HEK293 (cell line): ENCODE data around the gene SPOCK1.

Source experiments
- CTCF ChIA-PET: fragments of 350-600 bp; formaldehyde crosslinking; extraction: SDS; loops from one replicate; lab custom pipeline; 2021; ENCODE audit warnings: antibody characterized with exemption; lab: Yijun Ruan, JAX
- POLR2A ChIA-PET: fragments of 300-600 bp; formaldehyde crosslinking; extraction: SDS; loops from one replicate; lab custom pipeline; 2020; ENCODE audit warnings: antibody characterized with exemption, inconsistent platforms; lab: Yijun Ruan, JAX
- H3K27ac ChIP-seq: fragments of 200-500 bp; sonication (Bioruptor generic); 2 replicates; pipeline ENCODE4 v1.5.1; 2014; ENCODE audit warnings: low read depth, low read length, control low read depth, inconsistent platforms; ENCODE audit errors: extremely low read depth
- H3K36me3 ChIP-seq, 2 experiments: fragments of 200-500 bp in 1 of 2; sonication (Bioruptor generic) in 1 of 2; 1 replicate in 1 of 2; 2 replicates in 1 of 2; pipeline ENCODE4 v1.5.1; 2014 to 2017; ENCODE audit warnings: inconsistent platforms in 2 of 2, low read length in 2 of 2; ENCODE audit not compliant: control insufficient read depth in 2 of 2, insufficient read depth in 1 of 2
- H3K4me1 ChIP-seq: fragments of 200-500 bp; sonication (Bioruptor generic); 2 replicates; pipeline ENCODE4 v1.5.1; 2014; ENCODE audit warnings: mild to moderate bottlenecking, low read length, inconsistent platforms; ENCODE audit not compliant: control insufficient read depth, insufficient read depth
- H3K4me3 ChIP-seq: 2 replicates; pipeline ENCODE4 v1.5.1; 2011; ENCODE audit warnings: low read depth, mild to moderate bottlenecking, control low read depth, low read length, moderate library complexity
- H3K9me3 ChIP-seq: fragments of 200-500 bp; sonication (Bioruptor generic); 2 replicates; pipeline ENCODE4 v1.5.1; 2014; ENCODE audit warnings: low read depth, low read length, inconsistent platforms; ENCODE audit not compliant: control insufficient read depth, insufficient read depth
- ATF2 ChIP-seq: fragments of 450-650 bp; formaldehyde crosslinking; IDR thresholded peaks from 2 replicates; pipeline ENCODE4 v1.5.1; 2016; ENCODE audit warnings: missing biosample characterization, missing genetic modification characterization, low read depth
- KLF9 ChIP-seq: fragments of 450-650 bp; formaldehyde crosslinking; IDR thresholded peaks from 2 replicates; pipeline ENCODE4 v1.5.1; 2016; ENCODE audit warnings: missing biosample characterization, missing genetic modification characterization, low read depth
- SP2 ChIP-seq: fragments of 450-650 bp; formaldehyde crosslinking; IDR thresholded peaks from 2 replicates; pipeline ENCODE4 v1.5.1; 2016; ENCODE audit warnings: missing biosample characterization, missing genetic modification characterization
- ZBTB17 ChIP-seq: fragments of 450-650 bp; formaldehyde crosslinking; IDR thresholded peaks from 2 replicates; pipeline ENCODE4 v1.5.1; 2016; ENCODE audit warnings: missing biosample characterization, missing genetic modification characterization
- ZBTB49 ChIP-seq: fragments of 450-650 bp; formaldehyde crosslinking; IDR thresholded peaks from 2 replicates; pipeline ENCODE4 v1.5.1; 2016; ENCODE audit warnings: missing biosample characterization, missing genetic modification characterization, low read depth
- ZNF175 ChIP-seq: fragments of 450-650 bp; formaldehyde crosslinking; IDR thresholded peaks from 2 replicates; pipeline ENCODE4 v1.5.1; 2016; ENCODE audit warnings: missing biosample characterization, missing genetic modification characterization
- ZNF23 ChIP-seq: fragments of 450-650 bp; formaldehyde crosslinking; IDR thresholded peaks from 2 replicates; pipeline ENCODE4 v1.5.1; 2016; ENCODE audit warnings: missing biosample characterization, missing genetic modification characterization, borderline replicate concordance
- ZNF248 ChIP-seq: fragments of 450-650 bp; formaldehyde crosslinking; IDR thresholded peaks from 2 replicates; pipeline ENCODE4 v1.5.1; 2017; ENCODE audit warnings: missing biosample characterization, missing genetic modification characterization
- ZNF280D ChIP-seq: fragments of 450-650 bp; formaldehyde crosslinking; IDR thresholded peaks from 2 replicates; pipeline ENCODE4 v1.5.1; 2016; ENCODE audit warnings: missing biosample characterization, missing genetic modification characterization
- ZNF292 ChIP-seq: fragments of 450-650 bp; formaldehyde crosslinking; IDR thresholded peaks from 2 replicates; pipeline ENCODE4 v1.5.1; 2016; ENCODE audit warnings: low read depth, missing biosample characterization, missing genetic modification characterization, borderline replicate concordance
- ZNF324 ChIP-seq: fragments of 450-650 bp; formaldehyde crosslinking; IDR thresholded peaks from 2 replicates; pipeline ENCODE4 v1.5.1; 2016; ENCODE audit warnings: missing biosample characterization, missing genetic modification characterization
- ZNF350 ChIP-seq: fragments of 450-650 bp; formaldehyde crosslinking; IDR thresholded peaks from 2 replicates; pipeline ENCODE4 v1.5.0; 2017; ENCODE audit warnings: missing biosample characterization, mild to moderate bottlenecking, missing genetic modification characterization
- ZNF391 ChIP-seq: fragments of 450-650 bp; formaldehyde crosslinking; IDR thresholded peaks from 2 replicates; pipeline ENCODE4 v1.5.1; 2016; ENCODE audit warnings: low read depth, missing biosample characterization, missing genetic modification characterization, borderline replicate concordance
- ZNF513 ChIP-seq: fragments of 450-650 bp; IDR thresholded peaks from 2 replicates; pipeline ENCODE4 v1.5.1; 2018; ENCODE audit warnings: missing biosample characterization, missing genetic modification characterization
- ZNF521 ChIP-seq: fragments of 450-650 bp; formaldehyde crosslinking; IDR thresholded peaks from 2 replicates; pipeline ENCODE4 v1.5.1; 2017; ENCODE audit warnings: missing biosample characterization, mild to moderate bottlenecking, missing genetic modification characterization
- ZNF529 ChIP-seq: fragments of 450-650 bp; formaldehyde crosslinking; IDR thresholded peaks from 2 replicates; pipeline ENCODE4 v1.5.1; 2017; ENCODE audit warnings: missing genetic modification characterization, missing biosample characterization; ENCODE audit not compliant: insufficient replicate concordance
- ZNF549 ChIP-seq: fragments of 450-650 bp; IDR thresholded peaks from 2 replicates; pipeline ENCODE4 v1.5.1; 2018; ENCODE audit warnings: missing biosample characterization, missing genetic modification characterization, mild to moderate bottlenecking, inconsistent platforms, moderate library complexity
- ZNF555 ChIP-seq: fragments of 450-650 bp; formaldehyde crosslinking; conservative IDR thresholded peaks from 2 replicates; pipeline ENCODE4 v1.5.1; 2017; ENCODE audit warnings: missing biosample characterization, mild to moderate bottlenecking, missing genetic modification characterization, inconsistent platforms
- ZNF654 ChIP-seq: fragments of 450-650 bp; formaldehyde crosslinking; IDR thresholded peaks from 2 replicates; pipeline ENCODE4 v1.5.1; 2016; ENCODE audit warnings: low read depth, missing biosample characterization, missing genetic modification characterization
- ZNF670 ChIP-seq: fragments of 450-650 bp; formaldehyde crosslinking; IDR thresholded peaks from 2 replicates; pipeline ENCODE4 v1.5.1; 2016; ENCODE audit warnings: missing biosample characterization, missing genetic modification characterization, low read depth
- TF ChIP-seq, protein P1 (sequence below): fragments of 450-650 bp; formaldehyde crosslinking; IDR thresholded peaks from 2 replicates; pipeline ENCODE4 v1.5.1; 2016; ENCODE audit warnings: missing biosample characterization, missing genetic modification characterization

SPOCK1 gene

DNA sequence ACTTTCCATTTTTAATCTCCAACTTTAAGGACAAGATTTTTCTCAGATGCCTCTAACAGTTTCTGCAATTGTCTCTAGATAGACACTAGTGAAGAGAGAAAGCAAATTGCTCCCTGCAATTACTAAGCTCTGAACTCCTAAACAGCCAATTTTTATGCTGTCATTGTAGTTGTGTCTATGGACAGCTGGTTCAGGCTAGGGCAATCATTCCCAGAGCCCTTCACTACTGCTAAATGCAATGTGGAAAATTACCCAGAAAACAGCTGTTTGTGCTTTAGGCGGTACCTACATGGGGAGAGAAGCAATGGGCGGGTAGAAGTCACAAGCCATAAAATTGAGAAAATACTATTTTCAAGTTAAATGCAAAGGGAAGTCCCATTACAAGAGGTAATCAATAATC, 211.6 kb downstream of the SPOCK1 start:
- no peaks in the 10 kb centered on the region for H3K4me1 ChIP-seq
- no peak overlapping the region for H3K27ac ChIP-seq
- POLR2A ChIA-PET, result no interaction called here
- CTCF ChIA-PET, result no interaction called here
- TF ChIP-seq ZNF513, result no peak
- TF ChIP-seq ZNF175 (tag by site-specific recombination), result no peak
- TF ChIP-seq ZNF521 (tag by site-specific recombination), result no peak
- no peak for TF ChIP-seq ZNF280D (tag by site-specific recombination)
- no peak for TF ChIP-seq ZNF529 (tag by site-specific recombination)
- TF ChIP-seq ZNF555 (tag by site-specific recombination), result no peak
- TF ChIP-seq ATF2 (tag by site-specific recombination), result no peak
- TF ChIP-seq ZNF391 (tag by site-specific recombination), result no peak
- no peak for TF ChIP-seq ZBTB49
- no peak for TF ChIP-seq ZNF654 (tag by site-specific recombination)
- no peak for TF ChIP-seq KLF9 (tag by site-specific recombination)
- no peak for TF ChIP-seq ZNF292 (tag by site-specific recombination)
- TF ChIP-seq ZNF248 (tag by site-specific recombination), result no peak
- no peak overlapping the region for H3K4me3 ChIP-seq
- no peaks in the 10 kb centered on the region for H3K9me3 ChIP-seq
- H3K36me3 ChIP-seq, result no peaks in the 10 kb centered on the region

DNA sequence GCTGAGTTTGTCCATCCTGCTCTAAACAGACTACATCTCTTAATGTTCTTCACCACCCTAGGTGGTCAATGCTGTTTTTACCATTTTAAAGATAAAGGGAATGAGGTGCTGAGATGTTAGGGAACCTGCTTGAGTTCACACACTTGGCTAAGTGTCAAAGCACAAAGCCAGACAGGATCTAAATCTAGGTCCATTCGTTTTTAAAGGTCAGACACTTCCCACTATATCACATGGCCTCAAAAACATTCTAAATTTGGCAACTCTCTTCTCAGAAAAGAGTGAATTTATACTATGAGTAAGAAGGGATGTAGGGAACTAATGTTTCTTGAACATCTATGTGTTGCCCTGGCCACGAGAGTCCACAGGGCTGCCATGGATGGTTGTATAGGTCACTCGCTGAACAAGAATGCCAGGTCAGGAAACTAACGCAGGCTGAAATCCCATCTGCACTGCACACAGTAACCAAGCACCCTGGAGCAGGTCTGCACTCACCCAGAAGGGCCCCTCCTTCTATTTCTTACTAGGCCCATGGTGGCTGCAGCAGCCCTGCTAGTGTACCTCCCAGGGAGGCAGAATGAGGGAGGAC, 213.0 kb downstream of the SPOCK1 start:
- Histone ChIP-seq H3K4me3 (no peak overlapping the region), H3K9me3 (no peaks in the 10 kb centered on the region), H3K36me3 (no peaks in the 10 kb centered on the region), H3K27ac (no peak overlapping the region), H3K4me1 (no peaks in the 10 kb centered on the region)
- ChIA-PET CTCF (no interaction called here), POLR2A (no interaction called here)
- TF ChIP-seq ZNF324, result no peak
- TF ChIP-seq ZBTB17 (tag by site-specific recombination), result no peak
- no peak for TF ChIP-seq ZNF670 (tag by site-specific recombination)
- TF ChIP-seq, protein P1, sequence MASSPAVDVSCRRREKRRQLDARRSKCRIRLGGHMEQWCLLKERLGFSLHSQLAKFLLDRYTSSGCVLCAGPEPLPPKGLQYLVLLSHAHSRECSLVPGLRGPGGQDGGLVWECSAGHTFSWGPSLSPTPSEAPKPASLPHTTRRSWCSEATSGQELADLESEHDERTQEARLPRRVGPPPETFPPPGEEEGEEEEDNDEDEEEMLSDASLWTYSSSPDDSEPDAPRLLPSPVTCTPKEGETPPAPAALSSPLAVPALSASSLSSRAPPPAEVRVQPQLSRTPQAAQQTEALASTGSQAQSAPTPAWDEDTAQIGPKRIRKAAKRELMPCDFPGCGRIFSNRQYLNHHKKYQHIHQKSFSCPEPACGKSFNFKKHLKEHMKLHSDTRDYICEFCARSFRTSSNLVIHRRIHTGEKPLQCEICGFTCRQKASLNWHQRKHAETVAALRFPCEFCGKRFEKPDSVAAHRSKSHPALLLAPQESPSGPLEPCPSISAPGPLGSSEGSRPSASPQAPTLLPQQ (tag by site-specific recombination), result no peak
- no peak for TF ChIP-seq ZNF23
- TF ChIP-seq ZNF549, result no peak
- TF ChIP-seq ZNF350 (tag by site-specific recombination), result no peak
- TF ChIP-seq SP2 (tag by site-specific recombination), result no peak
